GM12878 (cell line): ENCODE data around the gene UGT1A6. TPM values are rescaled to one million over a fixed set of nuclear protein-coding genes. Genes with fewer than 3 reads are reported as not detected.

Experiments
- ATAC-seq: fragments of 200-7000 bp; cut with Tn5 transposase; 3 replicates; pipeline ENCODE4 v1.9.1; 2020; ENCODE audit warnings: mild to moderate bottlenecking, moderate library complexity
- BruUV-seq: library from RNA; stranded (reverse); fragments of 400-500 nt; replicated peaks from 2 replicates; lab custom pipeline; 2021; lab: Mats Ljungman, UMichigan
- CTCF ChIA-PET: fragments of 300-600 bp; sonication (Branson Sonifier 250); formaldehyde crosslinking; extraction: SDS; loops from one replicate; lab custom pipeline; 2021; ENCODE audit warnings: inconsistent platforms; lab: Yijun Ruan, JAX
- POLR2A ChIA-PET: fragments of 350-600 bp; formaldehyde crosslinking; extraction: SDS; loops from one replicate; lab custom pipeline; 2021; ENCODE audit warnings: inconsistent platforms; lab: Charles Lee
- RAD21 ChIA-PET: fragments of 300-600 bp; sonication (Branson Sonifier 250); formaldehyde crosslinking; loops from one replicate; lab custom pipeline; 2023; ENCODE audit warnings: antibody characterized with exemption; ENCODE audit not compliant: unreplicated experiment; lab: Charles Lee
- SMC1A ChIA-PET: fragments of 300-600 bp; sonication (Branson Sonifier 250); formaldehyde crosslinking; loops from one replicate; lab custom pipeline; 2023; ENCODE audit not compliant: unreplicated experiment, uncharacterized antibody; lab: Charles Lee
- DNase-seq: peaks from one replicate; pipeline ENCODE4 v3.0.0-alpha.2; 2011; ENCODE audit warnings: low read depth, low spot score
- FAIRE-seq: peaks from 3 replicates; lab custom pipeline; 2011; peaks lifted over from hg19 to GRCh38; lab: Jason Lieb, UNC
- H2AFZ ChIP-seq: 2 replicates; pipeline ENCODE4 v1.6.0; 2011; ENCODE audit warnings: low read depth, low read length, control low read depth; ENCODE audit not compliant: control insufficient read depth
- H3K27ac ChIP-seq: 2 replicates; pipeline ENCODE4 v1.5.1; 2011; ENCODE audit warnings: control low read depth; ENCODE audit not compliant: control insufficient read depth, insufficient read depth
- H3K27me3 ChIP-seq, 2 experiments: replicated peaks in 1 of 2; 2 replicates each; pipeline versions ENCODE4 v1.6.0 to v1.6.1; 2011; ENCODE audit warnings: low read length in 1 of 2; ENCODE audit not compliant: control insufficient read depth in 2 of 2, insufficient read depth in 2 of 2
- H3K36me3 ChIP-seq, 2 experiments: 2 replicates each; pipeline ENCODE4 v1.5.1; 2011; ENCODE audit warnings: low read length in 1 of 2; ENCODE audit not compliant: control insufficient read depth in 2 of 2, insufficient read depth in 2 of 2
- H3K4me1 ChIP-seq: 2 replicates; pipeline ENCODE4 v1.6.1; 2011; ENCODE audit warnings: mild to moderate bottlenecking, low read length, moderate library complexity, mixed read lengths; ENCODE audit not compliant: control insufficient read depth, insufficient read depth
- H3K4me2 ChIP-seq: 2 replicates; pipeline ENCODE4 v1.6.0; 2011; ENCODE audit warnings: control low read depth; ENCODE audit not compliant: control insufficient read depth, insufficient read depth
- H3K4me3 ChIP-seq: fragments of 200-600 bp; sonication (generic); 2 replicates; pipeline ENCODE4 v1.5.1; 2016
- H3K79me2 ChIP-seq: 2 replicates; pipeline ENCODE4 v1.6.0; 2011; ENCODE audit warnings: low read length; ENCODE audit not compliant: control insufficient read depth, insufficient read depth
- H3K9ac ChIP-seq: 2 replicates; pipeline ENCODE4 v1.8.0; 2011; ENCODE audit warnings: low read length, control low read depth, mixed read lengths; ENCODE audit not compliant: control insufficient read depth, insufficient read depth
- H3K9me3 ChIP-seq: replicated peaks from 3 replicates; pipeline ENCODE4 v1.5.1; 2011; ENCODE audit warnings: mild to moderate bottlenecking, low read length; ENCODE audit not compliant: control insufficient read depth, insufficient read depth
- H4K20me1 ChIP-seq: 2 replicates; pipeline ENCODE4 v1.6.0; 2011; ENCODE audit not compliant: control insufficient read depth, insufficient read depth
- ELK1 ChIP-seq: IDR thresholded peaks from 2 replicates; pipeline ENCODE4 v1.6.1; 2012; ENCODE audit warnings: low read depth, low read length, improper control_type of control experiment
- JUND ChIP-seq: IDR thresholded peaks from 2 replicates; pipeline ENCODE4 v1.6.1; 2012; ENCODE audit warnings: low read depth, mild to moderate bottlenecking, low read length, improper control_type of control experiment, moderate library complexity
- KAT2A ChIP-seq: conservative IDR thresholded peaks from 2 replicates; pipeline ENCODE4 v1.6.1; 2011; ENCODE audit warnings: low read depth, low read length; ENCODE audit not compliant: control insufficient read depth
- MLLT1 ChIP-seq: fragments of 450-650 bp; IDR thresholded peaks from 2 replicates; pipeline ENCODE4 v1.6.1; 2016; ENCODE audit warnings: mild to moderate bottlenecking
- MTA3 ChIP-seq: IDR thresholded peaks from 2 replicates; pipeline ENCODE4 v1.6.1; 2012; ENCODE audit warnings: low read length, inconsistent platforms, borderline replicate concordance
- MYB ChIP-seq: fragments of 150-350 bp; IDR thresholded peaks from 2 replicates; pipeline ENCODE4 v1.6.1; 2014; ENCODE audit warnings: mild to moderate bottlenecking, low read depth, low read length, borderline replicate concordance
- POLR2AphosphoS5 ChIP-seq: IDR thresholded peaks from 2 replicates; pipeline ENCODE4 v1.6.1; 2011; ENCODE audit warnings: mild to moderate bottlenecking, low read length, inconsistent platforms
- POU2F2 ChIP-seq: IDR thresholded peaks from 3 replicates; pipeline ENCODE4 v1.6.1; 2011; ENCODE audit warnings: low read depth, mild to moderate bottlenecking, low read length, borderline replicate concordance
- RAD21 ChIP-seq: IDR thresholded peaks from 2 replicates; pipeline ENCODE4 v1.6.1; 2011; ENCODE audit warnings: mild to moderate bottlenecking, low read depth, low read length, moderate library complexity; ENCODE audit not compliant: insufficient read depth
- RBBP5 ChIP-seq: fragments of 200-600 bp; sonication (generic); conservative IDR thresholded peaks from 2 replicates; pipeline ENCODE4 v1.6.1; 2016
- RCOR1 ChIP-seq: conservative IDR thresholded peaks from 2 replicates; pipeline ENCODE4 v1.6.1; 2012; ENCODE audit warnings: low read depth, low read length, improper control_type of control experiment
- SMC3 ChIP-seq: IDR thresholded peaks from 2 replicates; pipeline ENCODE4 v1.6.1; 2011; ENCODE audit warnings: low read length, improper control_type of control experiment, borderline replicate concordance
- SP1 ChIP-seq: IDR thresholded peaks from one replicate; pipeline ENCODE4 v1.6.1; 2011; ENCODE audit warnings: low read depth, low read length
- TCF12 ChIP-seq: IDR thresholded peaks from 2 replicates; pipeline ENCODE4 v1.6.1; 2011; ENCODE audit warnings: low read depth, mild to moderate bottlenecking, low read length
- TCF7 ChIP-seq: IDR thresholded peaks from 2 replicates; pipeline ENCODE4 v1.6.1; 2014; ENCODE audit warnings: antibody characterized with exemption, borderline replicate concordance
- WGBS: methylation state at CpG from one replicate; pipeline ENCODE4 v1.1.6; 2016; ENCODE audit warnings: low lambda C conversion rate; ENCODE audit not compliant: insufficient replicate concordance, insufficient coverage; ENCODE audit errors: missing lambda C conversion rate; 5-methylcytosine and 5-hydroxymethylcytosine counted together
- in situ Hi-C: fragments of 300-500 bp; cut with MboI; formaldehyde crosslinking; loops from 9 replicates; pipeline ENCODE4 v1.14.3; 2018; ENCODE audit warnings: mixed read lengths
- intact Hi-C: fragments of 100-400 bp; cut with micrococcal nuclease; formaldehyde crosslinking; loops from one replicate; pipeline ENCODE4 v1.14.2; 2022; ENCODE audit not compliant: unreplicated experiment
- polyA plus RNA-seq, 11 experiments: library from polyadenylated mRNA; depleted of rRNA in 4 of 11; unstranded in 6 of 11; stranded (reverse) in 5 of 11; fragments of >200 nt; fragmentation: Nextera tagmentation in 4 of 11; fragmentation: Illumina TruSeq in 1 of 11; extraction: Ambion mirVana in 4 of 11; extraction: Trizol in 1 of 11; gene quantifications; 1 replicate in 1 of 11; 2 replicates in 10 of 11; pipeline versions ENCODE4 v1.2.1 to v1.2.3, GENCODE V29; 2011 to 2016; ENCODE audit warnings: inconsistent platforms in 2 of 11, missing spikeins in 2 of 11, low read depth in 1 of 11
- total RNA-seq, 4 experiments: library from RNA; depleted of rRNA in 3 of 4; stranded (reverse); fragments of >200 nt in 3 of 4; fragmentation: Illumina TruSeq in 1 of 4; extraction: Trizol in 1 of 4; gene quantifications; 2 replicates each; pipeline versions ENCODE4 v1.2.1 to v1.2.3, GENCODE V29; 2013 to 2021

UGT1A6 gene
- total and polyA plus RNA-seq, 10 of the 15 experiments (the other 5 are each of a cell fraction or from before 2014, with no cell fraction given), result not detected

DNA sequence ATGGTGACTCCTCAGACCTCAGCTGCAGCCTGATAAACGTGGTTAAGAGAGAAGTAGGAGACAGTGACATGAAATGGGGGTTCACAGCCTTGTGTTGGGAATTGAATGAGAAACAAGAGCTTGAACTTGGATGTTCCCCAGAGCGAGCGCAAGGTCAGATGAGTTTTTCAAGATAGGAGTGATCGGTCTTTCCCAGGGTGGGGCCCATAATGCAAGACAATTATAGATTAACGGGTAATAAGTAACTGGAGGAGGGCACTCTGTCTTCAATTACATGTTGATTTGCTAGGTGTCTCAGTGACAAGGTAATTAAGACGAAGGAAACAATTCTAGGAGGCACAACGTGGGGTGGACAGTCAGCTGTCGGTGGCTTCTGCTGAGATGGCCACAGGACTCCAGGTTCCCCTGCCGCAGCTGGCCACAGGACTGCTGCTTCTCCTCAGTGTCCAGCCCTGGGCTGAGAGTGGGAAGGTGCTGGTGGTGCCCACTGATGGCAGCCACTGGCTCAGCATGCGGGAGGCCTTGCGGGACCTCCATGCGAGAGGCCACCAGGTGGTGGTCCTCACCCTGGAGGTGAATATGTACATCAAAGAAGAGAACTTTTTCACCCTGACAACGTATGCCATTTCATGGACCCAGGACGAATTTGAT is 20.0 kb downstream of the UGT1A6 start, which contains the start of gene UGT1A5:
Gene UGT1A5, plus strand, starts transcription at position 297 of the 651 bp plus-strand sequence. Its CDS starts 85 bp downstream, at position 382.
- H3K4me1 ChIP-seq, result no peaks in the 10 kb centered on the region
- no peak within 1 kb of the TSS for H3K27ac ChIP-seq
- no peak within 1 kb of the TSS for H2AFZ ChIP-seq
- ChIA-PET POLR2A (no interaction called here), SMC1A (interaction anchor here (2.2 kb wide), 1 partner anchor 307 kb away, joined by 10 read pairs; no protein-coding TSS in a partner anchor), RAD21 (no interaction called here), CTCF (interaction anchor here (0.7 to 2.0 kb wide), 5 partner anchors 9 to 309 kb away, joined by 3 to 10 read pairs (median 3); no protein-coding TSS in a partner anchor)
- 49% methylated on average over 14 of the region's 14 CpGs for WGBS
- intact Hi-C loops, result loop anchor here (10.0 kb wide), 1 partner anchor 228 kb away; no protein-coding TSS in a partner anchor
- no peak within 1 kb of the TSS for H3K4me3 ChIP-seq
- no peaks in the 10 kb centered on the region for H3K79me2 ChIP-seq
- no peak for TF ChIP-seq POLR2AphosphoS5
- TF ChIP-seq MLLT1, result no peak
- no peak for TF ChIP-seq RCOR1
- TF ChIP-seq MYB, result no peak
- TF ChIP-seq MTA3, result no peak
- no peak for TF ChIP-seq KAT2A
- TF ChIP-seq RBBP5, result no peak
- no peak for TF ChIP-seq TCF7
- TF ChIP-seq SP1, result no peak
- no peak for TF ChIP-seq ELK1
- TF ChIP-seq JUND, result no peak
- no peak for TF ChIP-seq RAD21
- TF ChIP-seq SMC3, result no peak
- TF ChIP-seq TCF12, result no peak
- TF ChIP-seq POU2F2, result no peak
- H3K9me3 ChIP-seq, result no peaks in the 10 kb centered on the region; the same call in 1 of the 3 replicates
- no peak within 1 kb of the TSS for H3K4me2 ChIP-seq
- ATAC-seq (no peak), FAIRE-seq (no peak), DNase-seq (no peak)
- in situ Hi-C loops, result no loop called here
- H3K9ac ChIP-seq, result no peak within 1 kb of the TSS
- H4K20me1 ChIP-seq, result no peaks in the 10 kb centered on the region
- BruUV-seq, result no TSS peak
- no peaks in the 10 kb centered on the region for H3K36me3 ChIP-seq
- peaks cover 0 to 4% of the 10 kb centered on the region in 2 experiments; a peak in 2 of 4 replicates for H3K27me3 ChIP-seq
